HG02970 (cell line): ENCODE results near the gene KCNN1.
A peak's percentile ranks its signal among the peaks of the same experiment; 100 is the strongest.
"Not testable (repeated sequence)": the region's sequence is repeated elsewhere in the genome, so short reads cannot be mapped to it uniquely, and the experiment has no call there.

Experiments
- ATAC-seq: cut with Tn5 transposase; IDR thresholded peaks from one replicate; pipeline ENCODE4 v1.9.1; 2021; ENCODE audit warnings: mild to moderate bottlenecking, moderate library complexity, moderate number of reproducible peaks; ENCODE audit not compliant: unreplicated experiment, low FRiP score

KCNN1 gene

DNA sequence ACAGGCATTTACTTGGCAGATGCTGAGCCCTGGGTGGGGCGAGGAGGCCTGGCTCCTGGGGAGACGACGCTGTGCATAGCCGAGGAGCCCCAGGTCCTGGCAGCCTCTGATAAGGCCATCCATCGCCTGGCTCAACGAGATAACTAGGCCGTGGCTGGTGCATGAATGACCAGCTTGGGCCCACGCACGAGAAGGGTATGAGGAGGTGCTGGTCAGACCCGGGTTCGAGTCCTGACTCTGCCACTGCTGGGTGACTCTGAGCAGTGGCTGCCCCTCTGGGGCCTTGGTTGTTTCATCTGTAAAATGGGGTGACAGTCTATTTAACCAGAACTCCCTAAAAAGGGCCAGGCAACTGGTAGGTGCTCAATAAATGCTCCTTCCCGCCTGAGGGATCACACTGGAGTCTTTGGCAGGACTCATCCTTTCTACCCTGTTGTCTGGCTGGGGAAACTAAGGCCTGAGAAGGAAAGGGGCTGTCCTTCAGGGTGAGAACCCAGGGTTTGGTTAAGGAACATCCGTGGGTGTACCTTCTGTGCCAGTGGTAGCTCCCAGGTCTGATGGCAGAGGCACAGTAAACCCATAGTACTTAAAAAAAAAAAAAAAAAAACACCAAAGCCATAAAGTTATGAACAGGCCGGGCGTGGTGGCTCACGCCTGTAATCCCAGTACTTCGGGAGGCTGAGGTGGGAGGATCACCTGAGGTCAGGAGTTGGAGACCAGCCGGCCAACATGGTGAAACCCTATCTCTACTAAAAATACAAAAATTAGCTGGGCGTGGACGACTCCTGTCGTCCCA, 33.0 kb downstream of the KCNN1 start:
- ATAC-seq: no peak

DNA sequence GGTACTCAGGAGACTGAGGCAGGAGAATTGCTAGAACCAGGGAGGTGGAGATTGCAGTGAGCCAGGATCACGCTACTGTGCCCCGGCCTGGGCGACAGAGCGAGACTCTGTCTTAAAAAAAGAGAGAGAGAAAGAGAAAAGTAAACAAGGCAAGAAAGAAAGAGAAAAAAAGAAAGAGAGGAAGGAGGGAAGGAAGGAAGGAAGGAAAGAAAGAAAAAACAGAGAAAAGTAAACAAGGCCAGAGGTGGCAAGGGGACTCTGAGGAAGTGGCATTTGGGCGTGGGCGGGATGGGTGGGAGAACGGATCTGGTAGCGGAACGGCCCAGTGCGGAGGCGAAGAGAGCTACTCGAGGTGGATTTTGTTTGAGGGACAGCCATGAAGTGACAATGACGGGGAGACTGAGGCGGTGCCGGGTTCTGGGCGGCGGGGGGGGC, 33.6 kb downstream of the KCNN1 start:
- no peak for ATAC-seq

DNA sequence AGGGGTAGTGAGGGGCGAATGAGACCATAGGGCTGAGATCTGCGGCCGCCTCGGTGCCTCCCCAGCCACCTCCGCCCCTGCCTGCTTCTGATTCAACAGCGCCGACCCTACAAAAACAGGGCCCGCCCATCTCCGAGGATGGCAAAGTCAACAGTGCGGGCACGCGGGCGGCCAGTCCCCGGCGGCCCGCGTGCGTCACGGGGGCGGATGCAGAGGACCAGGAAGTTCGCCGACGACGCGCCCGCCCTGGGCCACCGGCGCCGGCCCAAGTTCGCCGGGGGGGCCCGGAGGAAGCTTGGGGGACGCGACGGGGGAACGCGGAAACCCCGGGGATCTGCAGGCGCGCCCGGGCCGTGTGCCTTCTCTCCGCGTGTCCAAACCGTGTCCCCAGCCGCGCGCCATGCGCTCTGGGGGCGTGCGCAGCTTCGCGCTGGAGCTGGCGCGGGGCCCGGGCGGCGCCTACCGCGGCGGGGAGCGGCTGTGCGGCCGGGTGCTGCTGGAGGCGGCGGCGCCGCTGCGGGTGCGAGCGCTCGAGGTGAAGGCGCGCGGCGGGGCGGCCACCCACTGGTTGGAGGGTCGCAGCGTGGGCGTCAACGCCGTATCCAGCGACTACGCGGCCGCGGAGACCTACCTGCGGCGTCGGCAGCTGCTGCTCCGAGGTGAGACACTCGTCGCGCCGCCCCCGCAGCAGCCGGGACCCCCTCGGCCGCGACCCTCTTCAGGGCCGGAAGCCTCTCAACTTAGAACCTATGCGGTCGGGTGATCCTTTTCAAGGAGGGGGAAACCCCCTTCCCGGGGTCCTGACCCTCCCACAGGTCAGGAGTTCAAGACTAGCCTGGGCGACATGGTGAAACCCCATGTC, 34.2 kb downstream of the KCNN1 start:
- peak; percentile 73 for ATAC-seq

DNA sequence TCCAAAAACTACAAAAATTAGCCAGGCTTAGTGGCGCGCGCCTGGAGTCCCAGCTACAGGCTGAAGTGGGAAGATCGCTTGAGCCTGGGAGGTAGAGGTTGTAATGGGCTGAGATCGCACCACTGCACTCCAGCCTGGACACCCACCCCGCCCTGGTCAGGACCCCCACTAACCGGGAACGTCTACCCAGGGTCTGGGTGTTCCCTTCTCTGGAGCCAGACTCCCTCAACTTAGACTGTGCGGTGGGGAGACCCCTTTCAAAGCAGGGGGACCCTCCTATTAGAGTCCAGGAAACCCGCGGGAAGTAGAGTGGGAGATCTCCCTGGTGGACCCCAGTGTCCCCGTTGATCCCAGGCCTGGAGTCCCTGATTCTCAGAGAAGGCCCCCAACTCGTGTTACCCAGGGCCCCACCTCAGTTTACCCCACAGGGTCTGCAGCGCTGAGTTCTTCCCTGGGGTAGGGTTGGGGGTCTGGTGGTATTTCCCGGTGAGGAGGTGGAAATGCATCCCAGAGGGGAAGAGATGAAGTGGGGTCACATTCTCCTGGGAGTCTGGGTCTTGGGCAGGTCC, 35.0 kb downstream of the KCNN1 start:
- no peak for ATAC-seq

DNA sequence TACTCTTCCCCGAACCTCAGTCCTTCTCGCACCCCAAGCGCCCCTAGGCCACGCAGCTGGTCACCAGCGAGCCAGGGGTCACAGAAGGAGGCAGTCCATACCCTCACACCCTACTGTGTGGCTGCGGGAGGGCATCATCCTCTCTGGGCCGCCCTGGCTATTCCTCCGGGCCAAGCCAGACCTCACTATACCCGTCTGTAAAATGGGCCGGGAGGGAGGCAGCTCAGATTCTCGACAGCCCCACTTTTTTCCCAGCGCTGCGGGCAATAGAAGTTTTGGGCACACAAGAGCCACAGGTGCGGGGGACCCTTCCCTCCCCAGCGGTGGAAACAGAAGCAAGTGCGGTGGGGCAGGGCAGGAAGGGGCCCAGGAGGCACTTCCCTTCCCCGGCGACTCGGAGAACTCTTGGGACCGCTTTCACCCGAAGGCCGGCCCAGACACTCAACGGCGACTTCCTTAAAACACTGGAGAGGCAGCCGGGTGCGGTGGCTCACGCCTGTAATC, 35.5 kb downstream of the KCNN1 start:
- no peak for ATAC-seq

DNA sequence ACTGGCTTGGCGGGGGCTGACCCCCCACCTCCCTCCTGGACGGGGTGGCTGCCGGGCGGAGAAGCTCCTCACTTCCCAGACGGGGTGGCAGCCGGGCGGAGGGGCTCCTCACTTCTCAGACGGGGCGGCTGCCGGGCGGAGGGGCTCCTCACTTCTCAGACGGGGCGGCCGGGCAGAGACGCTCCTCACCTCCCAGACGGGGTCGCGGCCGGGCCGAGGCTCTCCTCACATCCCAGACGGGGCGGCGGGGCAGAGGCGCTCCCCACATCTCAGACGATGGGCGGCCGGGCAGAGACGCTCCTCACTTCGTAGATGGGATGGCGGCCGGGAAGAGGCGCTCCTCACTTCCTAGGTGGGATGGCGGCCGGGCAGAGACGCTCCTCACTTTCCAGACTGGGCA, 38.8 kb downstream of the KCNN1 start:
- not testable (repeated sequence) for ATAC-seq

DNA sequence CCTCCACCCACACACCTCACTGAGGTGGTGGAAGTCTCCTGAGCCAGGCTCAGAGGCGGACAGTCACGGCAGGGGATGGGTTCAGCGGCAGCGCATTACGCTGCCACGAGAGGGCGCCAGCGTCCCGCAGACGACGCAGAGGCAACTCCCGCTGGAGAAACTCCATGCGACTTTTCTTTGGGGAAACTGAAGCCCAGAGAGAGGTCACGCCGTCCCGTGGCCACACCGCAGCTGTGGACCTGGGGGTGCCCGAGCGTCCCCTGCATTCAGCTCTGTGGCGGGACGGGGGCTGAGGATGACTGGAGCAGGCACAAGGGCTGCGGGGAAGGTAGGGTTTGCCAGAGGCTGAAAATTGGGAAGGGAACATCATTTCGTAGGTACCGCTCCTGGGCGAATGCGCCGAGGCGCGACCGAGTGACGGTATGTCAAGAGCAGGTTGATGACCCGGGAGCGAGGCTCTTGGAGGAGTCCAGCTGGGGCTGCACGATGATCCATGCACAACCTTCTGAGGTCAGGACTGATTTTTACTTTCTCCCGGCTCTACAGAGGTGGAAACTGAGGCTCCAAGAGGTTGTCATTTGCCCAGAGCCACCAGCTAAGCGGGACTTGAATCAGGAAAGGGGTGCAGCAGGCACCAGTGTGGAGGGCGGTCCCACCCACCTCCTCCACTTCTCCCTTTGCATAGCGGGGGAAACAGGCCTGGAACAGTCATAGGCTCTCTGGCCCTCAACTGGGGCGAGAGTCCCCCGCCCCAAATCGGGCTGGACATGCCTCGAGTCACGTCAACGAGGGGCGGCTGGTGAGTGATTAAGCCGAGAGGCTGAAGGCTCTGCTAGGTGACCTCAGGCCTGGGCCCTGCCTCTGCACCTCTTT, 40.4 kb downstream of the KCNN1 start:
- peak; percentile 53 for ATAC-seq

DNA sequence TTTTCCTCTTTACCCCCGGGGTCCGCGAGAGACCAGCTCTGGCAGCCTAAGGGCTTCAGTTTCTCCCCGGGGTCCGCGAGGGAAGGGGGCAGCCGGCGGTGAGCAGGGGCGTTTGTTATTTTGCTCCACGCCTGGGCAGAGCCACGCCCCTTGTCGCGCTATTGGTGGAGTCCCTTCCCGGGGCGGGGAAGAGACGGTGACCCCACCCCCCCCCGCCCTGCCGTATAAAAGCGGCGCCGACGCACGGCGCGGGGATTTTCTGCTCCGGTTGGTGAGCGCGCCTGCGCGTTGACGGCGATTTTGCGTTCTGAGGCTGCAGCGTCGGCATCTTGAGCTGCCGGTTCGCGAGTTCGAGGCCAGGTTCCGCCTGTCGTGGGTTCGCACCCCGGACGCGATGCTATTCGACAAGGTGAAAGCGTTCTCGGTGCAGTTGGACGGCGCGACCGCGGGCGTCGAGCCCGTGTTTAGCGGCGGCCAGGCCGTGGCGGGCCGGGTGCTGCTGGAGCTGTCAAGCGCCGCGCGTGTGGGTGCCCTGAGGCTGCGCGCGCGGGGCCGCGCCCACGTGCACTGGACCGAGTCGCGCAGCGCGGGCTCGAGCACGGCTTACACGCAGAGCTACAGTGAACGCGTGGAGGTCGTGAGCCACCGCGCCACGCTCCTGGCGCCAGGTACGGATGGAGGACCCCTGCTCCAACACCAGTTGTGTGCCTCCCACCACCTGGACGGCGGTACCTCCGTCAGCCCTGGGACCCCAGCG, 41.2 kb downstream of the KCNN1 start, which contains the start of gene ARRDC2:
TSS of gene ARRDC2 (plus strand) at position 254 of the 757 bp plus-strand sequence. CDS start at position 395, 141 bp downstream.
- ATAC-seq: peak; percentile 71

DNA sequence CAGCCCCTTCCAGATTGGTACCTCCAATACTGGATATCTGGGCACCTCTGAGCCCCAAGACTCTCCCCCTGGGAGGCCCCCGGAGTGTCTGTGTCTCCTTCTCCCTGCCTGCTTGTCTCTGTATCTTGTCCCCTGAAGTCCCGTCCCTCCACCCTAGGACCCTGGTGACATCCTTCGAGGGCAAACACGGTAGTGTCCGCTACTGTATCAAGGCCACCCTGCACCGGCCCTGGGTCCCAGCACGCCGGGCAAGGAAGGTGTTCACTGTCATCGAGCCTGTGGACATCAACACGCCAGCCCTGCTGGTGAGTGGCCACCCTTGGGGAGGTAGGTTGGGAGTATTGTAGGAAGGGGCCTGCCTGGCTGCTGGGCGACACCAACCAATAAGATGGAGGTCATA, 41.9 kb downstream of the KCNN1 start:
- ATAC-seq: no peak

DNA sequence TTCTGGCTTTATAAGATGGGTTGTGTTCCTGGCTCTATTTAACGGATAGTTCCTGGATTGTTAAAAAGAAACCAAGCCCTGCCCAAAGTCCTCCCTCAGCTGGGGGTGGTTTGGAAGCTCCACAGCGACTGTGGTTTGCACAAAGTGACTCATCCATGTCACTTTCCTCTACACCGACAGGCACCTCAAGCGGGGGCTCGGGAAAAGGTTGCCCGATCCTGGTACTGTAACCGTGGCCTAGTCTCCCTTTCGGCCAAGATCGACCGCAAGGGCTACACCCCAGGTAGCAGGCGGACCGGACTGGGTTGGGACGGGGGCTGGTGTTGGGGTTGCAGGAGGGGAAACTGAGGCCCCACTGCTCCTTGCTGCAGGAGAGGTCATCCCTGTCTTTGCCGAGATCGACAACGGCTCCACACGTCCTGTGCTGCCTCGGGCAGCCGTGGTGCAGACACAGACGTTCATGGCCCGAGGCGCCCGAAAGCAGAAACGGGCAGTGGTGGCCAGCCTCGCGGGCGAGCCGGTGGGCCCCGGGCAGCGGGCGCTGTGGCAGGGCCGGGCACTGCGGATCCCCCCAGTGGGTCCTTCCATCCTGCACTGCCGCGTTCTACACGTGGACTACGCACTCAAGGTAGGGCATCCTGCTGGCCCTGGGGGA, 42.6 kb downstream of the KCNN1 start:
- no peak for ATAC-seq

DNA sequence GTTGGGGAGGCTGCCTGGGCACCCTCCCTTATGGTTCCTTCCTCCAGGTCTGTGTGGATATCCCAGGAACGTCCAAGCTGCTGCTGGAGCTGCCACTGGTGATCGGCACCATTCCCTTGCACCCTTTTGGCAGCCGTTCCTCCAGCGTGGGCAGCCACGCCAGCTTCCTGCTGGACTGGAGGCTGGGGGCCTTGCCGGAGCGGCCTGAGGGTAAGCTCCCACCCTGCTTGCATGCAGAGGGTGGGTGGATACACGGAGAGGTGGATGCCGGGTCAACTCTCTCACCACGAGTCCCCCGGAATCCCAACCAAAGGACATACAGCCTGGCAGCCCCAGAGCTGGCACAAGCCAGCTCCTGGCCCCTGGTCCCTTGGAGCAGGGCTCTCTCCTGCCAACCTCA, 43.2 kb downstream of the KCNN1 start:
- ATAC-seq: no peak

DNA sequence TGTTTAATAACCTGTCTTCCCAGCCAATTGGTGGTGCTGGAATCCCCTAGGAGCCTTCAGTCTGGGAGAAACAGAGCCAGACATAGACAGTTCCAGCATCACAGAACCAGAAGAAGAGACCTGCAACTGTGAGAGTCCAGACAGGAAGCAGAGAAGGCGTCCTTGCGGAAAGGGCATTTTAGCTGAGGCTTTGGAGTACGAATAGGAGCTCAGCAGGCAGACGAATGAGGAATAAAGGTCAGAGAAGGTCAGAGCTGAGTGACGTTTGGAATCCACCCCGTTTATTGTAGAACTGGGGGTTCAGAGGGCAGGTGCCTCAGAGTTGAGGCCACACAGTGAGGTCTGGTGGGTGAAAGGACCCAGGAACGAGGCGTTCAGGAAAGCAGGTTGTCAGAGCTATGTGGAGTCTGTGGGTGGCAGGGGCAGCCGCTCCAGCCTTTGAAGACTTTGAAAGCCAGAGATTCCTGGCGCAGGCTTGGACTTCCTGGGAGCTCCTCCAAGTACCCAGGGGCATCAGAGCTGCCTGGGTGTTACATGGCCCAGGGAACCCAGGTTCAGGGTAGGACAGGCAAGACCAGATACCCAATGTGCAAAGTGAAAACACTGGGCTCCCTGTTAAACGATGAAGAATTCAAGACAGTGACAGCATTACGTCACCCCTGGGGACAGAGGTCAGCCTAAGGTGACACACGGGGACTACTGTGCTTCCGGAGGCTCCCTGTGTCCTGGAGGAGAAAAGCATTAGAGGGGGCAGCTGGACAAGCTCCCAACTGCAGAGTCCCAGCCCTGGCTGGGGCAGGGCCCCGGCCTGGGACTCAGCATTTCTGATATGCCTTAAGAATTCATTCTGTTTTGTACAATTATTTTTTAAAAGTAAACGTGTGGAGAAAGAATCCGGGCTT, 46.6 kb downstream of the KCNN1 start:
- no peak for ATAC-seq

DNA sequence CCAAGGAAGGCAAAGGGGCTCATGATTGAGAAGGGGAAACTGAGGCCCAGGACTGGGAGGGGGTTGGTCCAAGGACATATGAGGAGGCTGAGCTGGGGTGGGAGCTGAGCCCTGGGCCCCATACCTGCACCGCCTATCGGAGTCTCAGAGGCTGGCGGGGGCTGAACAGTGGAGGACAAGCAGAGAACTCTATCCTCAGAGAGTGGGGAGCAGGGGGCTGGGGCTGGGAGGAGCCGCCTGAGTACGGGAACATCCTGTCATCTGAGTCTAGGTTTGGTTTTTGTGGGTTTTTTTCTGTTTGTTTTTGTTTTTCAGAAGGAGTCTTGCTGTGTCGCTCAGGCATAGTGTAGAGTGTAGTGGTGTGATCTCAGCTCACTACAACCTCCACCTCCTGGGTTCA, 47.3 kb downstream of the KCNN1 start:
- no peak for ATAC-seq

DNA sequence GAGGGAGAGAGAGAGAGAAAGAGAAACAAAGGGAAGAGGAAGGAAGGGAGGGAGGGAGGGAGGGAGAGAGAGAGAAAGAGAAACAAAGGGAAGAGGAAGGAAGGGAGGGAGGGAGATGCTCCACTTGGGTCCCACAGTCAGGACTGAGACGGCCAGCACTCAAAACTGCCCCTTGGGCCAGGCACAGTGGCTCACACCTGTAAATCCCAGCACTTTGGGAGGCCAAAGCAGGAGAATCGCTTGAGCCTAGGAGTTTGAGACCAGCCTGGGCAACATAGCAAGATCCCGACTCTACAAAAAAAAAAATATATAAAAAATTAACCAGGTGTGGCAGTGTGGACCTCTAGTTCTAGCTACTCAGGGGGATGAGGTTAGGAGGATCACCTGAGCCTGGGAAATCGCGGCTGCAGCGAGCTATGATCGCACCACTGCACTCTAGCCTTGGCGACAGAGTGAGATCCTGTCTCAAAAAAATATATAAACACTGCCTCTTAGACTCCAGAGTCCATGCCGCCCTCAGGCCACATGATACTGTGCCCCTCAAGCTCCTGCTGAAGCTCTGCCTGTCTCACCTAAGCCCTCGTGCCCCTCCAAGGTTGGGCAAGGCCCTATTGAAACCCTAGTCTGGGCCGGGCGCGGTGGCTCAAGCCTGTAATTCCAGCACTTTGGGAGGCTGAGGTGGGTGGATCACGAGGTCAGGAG, 49.5 kb downstream of the KCNN1 start:
- no peak for ATAC-seq

DNA sequence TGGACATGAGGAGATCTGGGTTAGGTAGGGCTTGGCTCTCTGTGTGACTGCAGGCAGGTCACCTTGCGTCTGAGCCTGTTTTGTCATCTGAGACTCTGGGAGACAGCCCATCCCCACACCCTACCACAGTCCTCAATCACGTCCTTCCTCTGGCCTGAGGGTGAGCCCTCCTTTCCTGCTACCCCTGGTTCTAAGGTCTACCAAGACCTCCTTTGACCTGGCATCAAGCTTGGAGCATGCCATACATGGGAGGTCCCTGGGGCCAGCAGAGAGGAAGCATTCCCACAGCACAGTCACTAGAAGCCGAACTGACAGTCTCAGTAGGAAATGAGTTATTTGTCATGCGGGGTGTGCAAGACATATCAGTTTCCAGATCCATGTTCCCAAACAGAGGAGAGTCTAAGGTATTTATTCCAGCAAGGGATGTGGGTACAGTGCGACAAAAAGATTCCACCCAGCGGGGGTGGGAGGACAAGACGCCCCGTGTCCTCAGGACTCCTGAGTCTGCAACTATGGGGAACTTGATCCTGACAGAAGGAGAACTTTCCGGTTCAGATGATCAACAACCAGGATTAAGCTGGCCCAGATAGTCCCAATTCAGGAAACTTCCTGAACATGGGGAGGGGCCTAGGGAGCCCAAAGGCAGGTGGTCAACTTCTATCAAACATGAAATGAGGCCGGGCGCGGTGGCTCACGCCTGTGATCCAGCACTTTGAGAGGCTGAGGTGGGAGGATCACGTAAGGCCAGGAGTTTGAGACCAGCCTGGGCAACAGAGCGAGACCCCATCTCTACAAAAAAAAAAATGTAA, 50.6 kb downstream of the KCNN1 start:
- no peak for ATAC-seq
